ENCODE data around the gene DST.

GRCh38 chr6:56593801-56594318, 48.8 kb downstream of the DST start:
- TF ChIP-seq CTCF (IDR thresholded peaks at IDR 0.05) (no peak), EZH2 (IDR thresholded peaks at IDR 0.05) (no peak), EZH2phosphoT487 (IDR thresholded peaks at IDR 0.05) (no peak)
